ENCODE measurements around the gene LETM1. TPM values are rescaled to one million over a fixed set of nuclear protein-coding genes. Genes with fewer than 3 reads are reported as not detected.
A peak's percentile ranks its signal among the peaks of the same experiment; 100 is the strongest.

Gene LETM1
- total and polyA plus RNA-seq, 5 experiments from 2014 or later: 10.8 to 41.9 (median 12.9) TPM

DNA sequence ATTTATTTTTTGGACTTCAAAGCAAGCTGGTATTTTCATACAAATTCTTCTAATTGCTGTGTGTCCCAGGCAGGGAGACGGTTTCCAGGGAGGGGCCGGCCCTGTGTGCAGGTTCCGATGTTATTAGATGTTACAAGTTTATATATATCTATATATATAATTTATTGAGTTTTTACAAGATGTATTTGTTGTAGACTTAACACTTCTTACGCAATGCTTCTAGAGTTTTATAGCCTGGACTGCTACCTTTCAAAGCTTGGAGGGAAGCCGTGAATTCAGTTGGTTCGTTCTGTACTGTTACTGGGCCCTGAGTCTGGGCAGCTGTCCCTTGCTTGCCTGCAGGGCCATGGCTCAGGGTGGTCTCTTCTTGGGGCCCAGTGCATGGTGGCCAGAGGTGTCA, 47.6 kb downstream of the LETM1 start:
- peaks cover 0 to 2% (median 0%) of the 10 kb centered on the region in 4 donors for H3K4me1 Mint-ChIP-seq
- no peak overlapping the region for H3K27ac Mint-ChIP-seq
- no peaks in the 10 kb centered on the region for H3K27me3 Mint-ChIP-seq
- POLR2A ChIA-PET: interaction anchor here (0.7 kb wide), 1 partner anchor 31 kb away, joined by 3 read pairs; no protein-coding TSS in a partner anchor
- no peak overlapping the region for H3K4me3 Mint-ChIP-seq
- DNase-seq: no peak
- no peaks in the 10 kb centered on the region for H3K9me3 Mint-ChIP-seq
- H3K36me3 Mint-ChIP-seq: peaks cover 0 to 7% (median 0%) of the 10 kb centered on the region in 3 donors
- ATAC-seq: no peak

DNA sequence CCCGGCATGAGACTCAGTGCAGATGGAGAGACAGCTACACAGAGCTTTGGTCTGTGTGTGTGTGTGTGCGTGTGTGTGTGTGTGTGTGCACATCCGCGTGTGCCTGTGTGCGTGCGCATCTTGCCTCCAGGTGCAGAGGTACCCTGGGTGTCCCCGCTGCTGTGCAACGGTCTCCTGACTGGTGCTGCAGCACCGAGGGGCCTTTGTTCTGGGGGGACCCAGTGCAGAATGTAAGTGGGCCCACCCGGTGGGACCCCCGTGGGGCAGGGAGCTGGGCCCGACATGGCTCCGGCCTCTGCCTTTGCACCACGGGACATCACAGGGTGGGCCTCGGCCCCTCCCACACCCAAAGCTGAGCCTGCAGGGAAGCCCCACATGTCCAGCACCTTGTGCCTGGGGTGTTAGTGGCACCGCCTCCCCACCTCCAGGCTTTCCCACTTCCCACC, 48.6 kb downstream of the LETM1 start:
- no peaks in the 10 kb centered on the region for H3K27me3 Mint-ChIP-seq
- no peaks in the 10 kb centered on the region for H3K9me3 Mint-ChIP-seq
- DNase-seq (no peak), ATAC-seq (no peak)
- H3K36me3 Mint-ChIP-seq: peaks cover 0 to 4% (median 0%) of the 10 kb centered on the region in 3 donors
- no peak overlapping the region for H3K27ac Mint-ChIP-seq
- POLR2A ChIA-PET: interaction anchor here (1.4 kb wide), 1 partner anchor 11 kb away, joined by 4 read pairs; no protein-coding TSS in a partner anchor
- no peak overlapping the region for H3K4me3 Mint-ChIP-seq
- peaks cover 0 to under 1% (median 0%) of the 10 kb centered on the region in 4 donors for H3K4me1 Mint-ChIP-seq

DNA sequence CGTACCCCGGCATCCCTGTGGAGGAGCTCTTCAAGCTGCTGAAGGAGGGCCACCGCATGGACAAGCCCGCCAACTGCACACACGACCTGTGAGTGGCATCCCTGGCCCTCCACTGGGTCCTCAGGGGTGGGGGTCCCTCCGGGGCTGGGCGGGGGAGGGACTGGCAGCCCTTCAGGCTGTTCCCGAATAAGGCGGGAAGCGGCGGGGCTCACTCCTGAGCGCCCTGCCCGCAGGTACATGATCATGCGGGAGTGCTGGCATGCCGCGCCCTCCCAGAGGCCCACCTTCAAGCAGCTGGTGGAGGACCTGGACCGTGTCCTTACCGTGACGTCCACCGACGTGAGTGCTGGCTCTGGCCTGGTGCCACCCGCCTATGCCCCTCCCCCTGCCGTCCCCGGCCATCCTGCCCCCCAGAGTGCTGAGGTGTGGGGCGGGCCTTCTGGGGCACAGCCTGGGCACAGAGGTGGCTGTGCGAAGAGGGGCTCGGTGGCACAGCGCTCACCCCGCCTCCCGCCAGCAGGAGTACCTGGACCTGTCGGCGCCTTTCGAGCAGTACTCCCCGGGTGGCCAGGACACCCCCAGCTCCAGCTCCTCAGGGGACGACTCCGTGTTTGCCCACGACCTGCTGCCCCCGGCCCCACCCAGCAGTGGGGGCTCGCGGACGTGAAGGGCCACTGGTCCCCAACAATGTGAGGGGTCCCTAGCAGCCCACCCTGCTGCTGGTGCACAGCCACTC, 49.2 kb downstream of the LETM1 start:
- Mint-ChIP-seq H3K36me3 (peaks cover 0 to 2% (median 0%) of the 10 kb centered on the region in 3 donors), H3K27me3 (no peaks in the 10 kb centered on the region), H3K9me3 (no peaks in the 10 kb centered on the region), H3K4me3 (no peak overlapping the region), H3K27ac (no peak overlapping the region), H3K4me1 (no peaks in the 10 kb centered on the region)
- POLR2A ChIA-PET: interaction anchor here (1.4 kb wide), 1 partner anchor 10 kb away, joined by 4 read pairs; no protein-coding TSS in a partner anchor
- DNase-seq: peak in 1 of 10 donors; percentile 0
- ATAC-seq: no peak

DNA sequence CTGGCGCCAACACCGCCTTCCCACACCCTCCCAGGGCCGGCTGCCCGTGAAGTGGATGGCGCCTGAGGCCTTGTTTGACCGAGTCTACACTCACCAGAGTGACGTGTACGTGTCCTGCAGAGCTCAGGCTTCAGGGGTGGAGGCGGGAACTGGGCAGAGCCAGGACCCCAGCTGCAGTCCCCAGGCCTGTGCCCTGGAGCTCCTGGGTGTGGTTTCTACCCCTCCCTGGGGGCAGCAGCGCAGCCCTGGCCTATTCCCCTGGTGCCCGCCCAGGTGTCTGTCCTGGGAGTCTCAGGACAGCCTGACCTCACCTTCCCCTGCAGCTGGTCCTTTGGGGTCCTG, 49.8 kb downstream of the LETM1 start:
- no peaks in the 10 kb centered on the region for H3K27me3 Mint-ChIP-seq
- no peaks in the 10 kb centered on the region for H3K9me3 Mint-ChIP-seq
- no peaks in the 10 kb centered on the region for H3K4me1 Mint-ChIP-seq
- no peaks in the 10 kb centered on the region for H3K36me3 Mint-ChIP-seq
- ATAC-seq (no peak), DNase-seq (no peak)
- H3K27ac Mint-ChIP-seq: no peak overlapping the region
- no peak overlapping the region for H3K4me3 Mint-ChIP-seq
- POLR2A ChIA-PET: interaction anchor here (1.4 kb wide), 1 partner anchor 10 kb away, joined by 4 read pairs; no protein-coding TSS in a partner anchor

DNA sequence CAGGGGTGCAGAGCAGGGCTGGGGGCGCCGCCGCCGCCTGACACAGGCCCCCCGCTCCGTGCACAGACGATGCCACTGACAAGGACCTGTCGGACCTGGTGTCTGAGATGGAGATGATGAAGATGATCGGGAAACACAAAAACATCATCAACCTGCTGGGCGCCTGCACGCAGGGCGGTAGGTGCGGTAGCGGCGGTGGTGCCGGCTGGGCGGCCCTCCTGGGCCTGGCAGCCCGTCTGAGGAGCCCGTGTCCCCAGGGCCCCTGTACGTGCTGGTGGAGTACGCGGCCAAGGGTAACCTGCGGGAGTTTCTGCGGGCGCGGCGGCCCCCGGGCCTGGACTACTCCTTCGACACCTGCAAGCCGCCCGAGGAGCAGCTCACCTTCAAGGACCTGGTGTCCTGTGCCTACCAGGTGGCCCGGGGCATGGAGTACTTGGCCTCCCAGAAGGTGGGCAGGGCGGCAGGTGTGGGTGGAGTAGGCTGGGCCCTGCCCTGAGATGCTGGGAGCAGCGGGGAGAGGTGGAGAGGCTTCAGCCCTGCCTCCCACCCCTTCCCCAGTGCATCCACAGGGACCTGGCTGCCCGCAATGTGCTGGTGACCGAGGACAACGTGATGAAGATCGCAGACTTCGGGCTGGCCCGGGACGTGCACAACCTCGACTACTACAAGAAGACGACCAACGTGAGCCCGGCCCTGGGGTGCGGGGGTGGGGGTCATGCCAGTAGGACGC, 50.3 kb downstream of the LETM1 start:
- no peaks in the 10 kb centered on the region for H3K4me1 Mint-ChIP-seq
- no peak overlapping the region for H3K4me3 Mint-ChIP-seq
- H3K9me3 Mint-ChIP-seq: no peaks in the 10 kb centered on the region
- ATAC-seq (no peak), DNase-seq (no peak)
- H3K27me3 Mint-ChIP-seq: no peaks in the 10 kb centered on the region
- H3K27ac Mint-ChIP-seq: no peak overlapping the region
- POLR2A ChIA-PET: no interaction called here
- H3K36me3 Mint-ChIP-seq: no peaks in the 10 kb centered on the region

DNA sequence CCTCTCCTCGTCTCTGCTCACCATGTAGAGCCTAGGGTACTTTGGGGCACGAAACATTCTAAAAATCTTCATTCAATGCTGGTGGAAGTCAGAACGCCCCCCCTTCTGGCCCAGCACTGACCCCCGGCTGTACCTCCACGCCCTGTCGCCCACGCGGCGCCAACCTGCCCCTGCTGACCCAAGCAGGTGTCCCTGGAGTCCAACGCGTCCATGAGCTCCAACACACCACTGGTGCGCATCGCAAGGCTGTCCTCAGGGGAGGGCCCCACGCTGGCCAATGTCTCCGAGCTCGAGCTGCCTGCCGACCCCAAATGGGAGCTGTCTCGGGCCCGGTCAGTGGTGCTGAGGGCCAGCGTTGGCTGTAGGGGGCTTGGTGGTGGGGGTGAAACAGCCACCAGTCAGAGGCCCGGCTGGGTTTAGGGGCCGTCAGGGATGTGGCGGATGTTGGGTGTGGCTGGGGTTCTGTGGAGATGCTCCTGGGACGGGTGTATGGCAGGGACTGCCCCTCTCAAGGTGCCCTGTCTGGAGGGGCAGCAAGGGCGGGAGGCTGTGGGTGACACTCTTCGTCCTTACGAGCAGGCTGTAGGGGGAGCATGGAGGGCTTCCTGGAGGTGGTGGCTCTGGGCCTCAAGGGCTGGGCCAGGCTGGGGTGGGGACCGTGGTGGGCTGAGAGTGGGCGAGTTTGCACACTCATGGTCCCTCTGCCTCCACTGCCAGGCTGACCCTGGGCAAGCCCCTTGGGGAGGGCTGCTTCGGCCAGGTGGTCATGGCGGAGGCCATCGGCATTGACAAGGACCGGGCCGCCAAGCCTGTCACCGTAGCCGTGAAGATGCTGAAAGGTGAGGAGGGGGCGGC, 51.1 kb downstream of the LETM1 start:
- no peak overlapping the region for H3K4me3 Mint-ChIP-seq

DNA sequence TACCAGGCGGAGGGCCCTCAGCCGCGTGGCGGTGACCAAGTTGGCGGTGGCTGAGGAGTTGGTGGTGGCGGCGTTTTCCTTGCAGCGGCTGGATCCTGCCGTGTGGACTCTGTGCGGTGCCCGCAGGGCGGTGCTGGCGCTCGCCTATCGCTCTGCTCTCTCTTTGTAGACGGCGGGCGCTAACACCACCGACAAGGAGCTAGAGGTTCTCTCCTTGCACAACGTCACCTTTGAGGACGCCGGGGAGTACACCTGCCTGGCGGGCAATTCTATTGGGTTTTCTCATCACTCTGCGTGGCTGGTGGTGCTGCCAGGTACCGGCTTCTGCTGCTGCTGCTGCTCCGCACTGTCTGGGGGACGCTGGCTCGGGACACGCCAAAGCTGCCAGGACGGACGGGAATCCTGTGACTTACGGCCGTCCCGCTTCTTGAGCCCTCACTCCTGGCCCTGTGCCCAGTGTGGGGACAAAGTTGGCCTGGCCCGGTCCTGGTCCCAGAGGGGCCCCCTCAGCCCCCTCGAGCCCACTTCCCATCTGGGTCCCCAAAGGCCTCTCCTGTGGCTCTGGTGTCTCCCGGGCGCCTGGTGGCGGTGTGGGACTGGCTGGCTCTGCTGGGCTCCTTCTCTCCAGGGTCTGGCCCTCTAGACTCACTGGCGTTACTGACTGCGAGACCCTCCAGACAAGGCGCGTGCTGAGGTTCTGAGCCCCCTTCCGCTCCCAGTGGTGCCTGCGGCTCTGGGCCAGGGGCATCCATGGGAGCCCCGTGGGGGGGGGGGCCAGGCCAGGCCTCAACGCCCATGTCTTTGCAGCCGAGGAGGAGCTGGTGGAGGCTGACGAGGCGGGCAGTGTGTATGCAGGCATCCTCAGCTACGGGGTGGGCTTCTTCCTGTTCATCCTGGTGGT, 52.2 kb downstream of the LETM1 start:
- Mint-ChIP-seq H3K27ac (peak overlapping the region in 1 of 10 donors; percentile 67), H3K4me3 (no peak overlapping the region), H3K27me3 (peaks cover 0 to 5% (median 2%) of the 10 kb centered on the region in 5 donors), H3K36me3 (no peaks in the 10 kb centered on the region), H3K4me1 (no peaks in the 10 kb centered on the region), H3K9me3 (no peaks in the 10 kb centered on the region)
- POLR2A ChIA-PET: no interaction called here
- DNase-seq: no peak
- no peak for ATAC-seq

More for the DNA sequence above, 51.1 kb downstream of the LETM1 start:
- H3K27ac Mint-ChIP-seq: no peak overlapping the region
- no peaks in the 10 kb centered on the region for H3K9me3 Mint-ChIP-seq
- ATAC-seq (no peak), DNase-seq (no peak)
- peaks cover 0 to 3% (median 0%) of the 10 kb centered on the region in 5 donors for H3K27me3 Mint-ChIP-seq
- POLR2A ChIA-PET: no interaction called here
- no peaks in the 10 kb centered on the region for H3K36me3 Mint-ChIP-seq
- no peaks in the 10 kb centered on the region for H3K4me1 Mint-ChIP-seq

DNA sequence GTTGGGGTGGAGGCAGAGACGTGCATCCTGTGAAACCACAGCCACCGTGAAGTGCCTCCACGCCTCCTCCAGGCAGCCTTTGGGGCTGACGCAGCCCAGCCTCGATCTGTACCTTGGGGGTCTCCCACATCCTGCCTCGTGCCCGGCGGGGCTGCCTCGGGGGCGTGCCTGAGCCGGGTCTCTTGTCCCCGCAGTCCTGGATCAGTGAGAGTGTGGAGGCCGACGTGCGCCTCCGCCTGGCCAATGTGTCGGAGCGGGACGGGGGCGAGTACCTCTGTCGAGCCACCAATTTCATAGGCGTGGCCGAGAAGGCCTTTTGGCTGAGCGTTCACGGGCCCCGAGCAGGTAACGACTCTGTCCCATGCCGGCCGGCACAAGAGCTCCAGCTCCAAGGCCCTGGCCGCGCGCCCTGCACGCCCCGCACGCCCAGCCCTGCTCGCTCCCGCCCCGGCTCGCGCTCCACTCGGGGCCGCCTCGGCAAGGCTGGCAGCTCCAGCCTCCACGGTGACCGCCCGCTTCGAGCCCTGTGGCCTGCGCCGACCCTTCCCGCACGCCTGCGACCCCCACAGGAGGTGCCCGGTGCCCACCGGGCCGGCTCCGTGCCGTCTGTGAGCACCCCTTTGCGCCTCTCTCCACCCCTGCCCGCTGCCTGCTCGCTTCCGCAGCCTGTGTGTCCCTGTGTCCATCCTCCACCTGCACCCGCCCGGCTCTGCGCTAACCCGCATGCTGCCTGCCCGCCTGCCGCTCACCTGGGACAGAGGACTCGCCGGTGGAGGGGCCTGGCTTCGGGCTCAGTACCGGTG, 53.0 kb downstream of the LETM1 start:
- POLR2A ChIA-PET: no interaction called here
- Mint-ChIP-seq H3K27me3 (peaks cover 0 to 9% (median 3%) of the 10 kb centered on the region in 5 donors), H3K27ac (no peak overlapping the region), H3K36me3 (no peaks in the 10 kb centered on the region), H3K9me3 (no peaks in the 10 kb centered on the region), H3K4me1 (no peaks in the 10 kb centered on the region), H3K4me3 (no peak overlapping the region)
- ATAC-seq: no peak
- DNase-seq: no peak

DNA sequence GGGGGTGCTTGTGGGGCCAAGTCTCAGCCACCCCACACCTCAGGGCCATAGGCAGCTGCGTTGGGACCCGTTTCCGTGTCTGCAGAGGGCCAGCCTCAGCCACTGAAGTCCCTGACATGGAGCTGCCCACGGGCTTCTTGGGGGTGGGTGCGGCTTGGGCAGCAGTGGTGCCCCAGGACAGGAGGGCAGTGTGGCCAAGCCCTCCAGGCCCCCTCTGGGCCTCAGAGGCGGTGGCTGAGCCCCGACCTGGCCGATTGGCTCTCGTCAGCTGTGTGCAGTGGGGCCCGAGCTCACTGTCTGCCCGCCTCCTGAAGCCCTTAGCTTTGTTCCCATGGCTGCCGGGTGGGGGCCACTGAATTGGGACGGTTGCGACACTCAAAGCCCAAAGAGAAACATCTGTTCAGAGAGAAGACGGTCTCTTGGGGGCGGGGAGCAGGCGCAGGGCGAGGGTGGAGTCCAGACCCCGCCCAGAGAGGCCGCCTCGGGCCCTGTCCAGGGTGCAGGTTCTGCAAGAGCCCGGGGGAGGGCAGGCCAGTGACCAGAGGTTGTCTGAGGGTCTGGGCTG, 53.7 kb downstream of the LETM1 start:
- Mint-ChIP-seq H3K36me3 (no peaks in the 10 kb centered on the region), H3K27ac (no peak overlapping the region), H3K4me3 (no peak overlapping the region), H3K27me3 (peaks cover 2 to 9% (median 3%) of the 10 kb centered on the region in 5 donors), H3K9me3 (no peaks in the 10 kb centered on the region), H3K4me1 (no peaks in the 10 kb centered on the region)
- POLR2A ChIA-PET: no interaction called here
- ATAC-seq (no peak), DNase-seq (no peak)

DNA sequence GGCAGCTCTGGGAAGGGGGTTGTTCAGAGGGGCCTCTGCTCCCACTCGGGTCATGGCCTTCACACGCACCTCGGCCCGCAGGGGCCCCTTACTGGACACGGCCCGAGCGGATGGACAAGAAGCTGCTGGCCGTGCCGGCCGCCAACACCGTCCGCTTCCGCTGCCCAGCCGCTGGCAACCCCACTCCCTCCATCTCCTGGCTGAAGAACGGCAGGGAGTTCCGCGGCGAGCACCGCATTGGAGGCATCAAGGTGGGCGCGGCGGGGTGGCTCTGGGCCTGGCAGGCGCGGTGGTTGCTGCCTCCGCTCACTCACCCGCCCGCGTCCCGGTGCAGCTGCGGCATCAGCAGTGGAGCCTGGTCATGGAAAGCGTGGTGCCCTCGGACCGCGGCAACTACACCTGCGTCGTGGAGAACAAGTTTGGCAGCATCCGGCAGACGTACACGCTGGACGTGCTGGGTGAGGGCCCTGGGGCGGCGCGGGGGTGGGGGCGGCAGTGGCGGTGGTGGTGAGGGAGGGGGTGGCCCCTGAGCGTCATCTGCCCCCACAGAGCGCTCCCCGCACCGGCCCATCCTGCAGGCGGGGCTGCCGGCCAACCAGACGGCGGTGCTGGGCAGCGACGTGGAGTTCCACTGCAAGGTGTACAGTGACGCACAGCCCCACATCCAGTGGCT, 54.5 kb downstream of the LETM1 start:
- H3K36me3 Mint-ChIP-seq: no peaks in the 10 kb centered on the region
- DNase-seq (no peak), ATAC-seq (no peak)
- H3K27me3 Mint-ChIP-seq: peaks cover 2 to 16% (median 11%) of the 10 kb centered on the region in 5 donors
- H3K9me3 Mint-ChIP-seq: no peaks in the 10 kb centered on the region
- no peak overlapping the region for H3K27ac Mint-ChIP-seq
- H3K4me3 Mint-ChIP-seq: no peak overlapping the region
- POLR2A ChIA-PET: no interaction called here
- no peaks in the 10 kb centered on the region for H3K4me1 Mint-ChIP-seq

DNA sequence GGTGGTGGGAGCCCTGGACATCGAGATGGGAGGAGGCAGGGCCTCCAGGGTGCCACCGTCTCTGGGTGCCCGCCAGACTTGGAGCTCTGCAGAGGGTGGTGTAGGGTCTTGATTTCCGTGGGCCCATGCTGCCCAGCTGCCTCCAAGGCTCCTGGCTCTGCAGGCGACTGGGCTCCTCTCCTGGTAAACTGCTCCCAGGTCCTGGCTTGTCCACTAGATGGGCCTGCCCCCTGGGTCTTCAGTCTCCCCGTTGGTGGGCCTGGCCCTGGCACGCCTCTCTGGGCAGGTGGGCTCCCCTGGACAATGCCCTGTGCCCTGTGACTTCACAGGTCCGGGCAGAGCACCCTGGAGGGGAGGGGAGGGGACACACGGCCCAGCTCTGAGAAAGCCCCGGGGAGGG, 55.2 kb downstream of the LETM1 start:
- Mint-ChIP-seq H3K9me3 (no peaks in the 10 kb centered on the region), H3K4me1 (no peaks in the 10 kb centered on the region), H3K36me3 (no peaks in the 10 kb centered on the region), H3K27me3 (peaks cover 2 to 22% (median 12%) of the 10 kb centered on the region in 5 donors), H3K27ac (no peak overlapping the region), H3K4me3 (no peak overlapping the region)
- DNase-seq (no peak), ATAC-seq (no peak)
- POLR2A ChIA-PET: no interaction called here
